KMS-11 (cell line): ENCODE data around the gene TTC38.
"Not testable (repeated sequence)": the region's sequence is repeated elsewhere in the genome, so short reads cannot be mapped to it uniquely, and the experiment has no call there.

ENCODE experiments used
- H2AFZ ChIP-seq: fragments of 200-600 bp; sonication (generic); 2 replicates; pipeline ENCODE4 v1.6.1; 2016; ENCODE audit warnings: antibody characterized with exemption, mixed run types, low read depth
- H3K27ac ChIP-seq: fragments of 200-600 bp; sonication (generic); 2 replicates; pipeline ENCODE4 v1.6.1; 2016; ENCODE audit warnings: mild to moderate bottlenecking, mixed run types
- H3K27me3 ChIP-seq: fragments of 200-600 bp; sonication (generic); 2 replicates; pipeline ENCODE4 v1.6.1; 2017; ENCODE audit warnings: mild to moderate bottlenecking, low read depth, mixed run types, moderate library complexity; ENCODE audit not compliant: insufficient read depth
- H3K36me3 ChIP-seq: fragments of 200-600 bp; sonication (generic); 2 replicates; pipeline ENCODE4 v1.6.1; 2017; ENCODE audit warnings: mild to moderate bottlenecking, mixed run types; ENCODE audit not compliant: insufficient read depth
- H3K4me1 ChIP-seq: fragments of 200-600 bp; sonication (generic); 2 replicates; pipeline ENCODE4 v1.6.1; 2016; ENCODE audit warnings: mild to moderate bottlenecking, low read depth, mixed run types; ENCODE audit not compliant: poor library complexity, severe bottlenecking
- H3K4me2 ChIP-seq: fragments of 200-600 bp; sonication (generic); 2 replicates; pipeline ENCODE4 v1.7.0; 2016; ENCODE audit warnings: mild to moderate bottlenecking, mixed run types
- H3K4me3 ChIP-seq: fragments of 200-600 bp; sonication (generic); IDR thresholded peaks from 2 replicates; pipeline ENCODE4 v1.6.1; 2017; ENCODE audit warnings: low read depth, low read length, mixed read lengths; ENCODE audit not compliant: insufficient read depth
- H3K79me2 ChIP-seq: fragments of 200-600 bp; sonication (generic); 2 replicates; pipeline ENCODE4 v1.6.1; 2016; ENCODE audit warnings: low read depth, mixed run types; ENCODE audit not compliant: insufficient read depth
- H3K9ac ChIP-seq: fragments of 200-600 bp; sonication (generic); 2 replicates; pipeline ENCODE4 v1.6.1; 2016; ENCODE audit warnings: mild to moderate bottlenecking, mixed run types
- H4K20me1 ChIP-seq: fragments of 200-600 bp; sonication (generic); 2 replicates; pipeline ENCODE4 v1.6.1; 2016; ENCODE audit warnings: mild to moderate bottlenecking, mixed run types; ENCODE audit not compliant: insufficient read depth
- CTCF ChIP-seq: fragments of 200-600 bp; sonication (generic); conservative IDR thresholded peaks from 2 replicates; pipeline ENCODE4 v1.6.1; 2017; ENCODE audit warnings: low read depth, mild to moderate bottlenecking, antibody characterized with exemption, low read length, moderate library complexity, mixed read lengths

Gene TTC38

DNA sequence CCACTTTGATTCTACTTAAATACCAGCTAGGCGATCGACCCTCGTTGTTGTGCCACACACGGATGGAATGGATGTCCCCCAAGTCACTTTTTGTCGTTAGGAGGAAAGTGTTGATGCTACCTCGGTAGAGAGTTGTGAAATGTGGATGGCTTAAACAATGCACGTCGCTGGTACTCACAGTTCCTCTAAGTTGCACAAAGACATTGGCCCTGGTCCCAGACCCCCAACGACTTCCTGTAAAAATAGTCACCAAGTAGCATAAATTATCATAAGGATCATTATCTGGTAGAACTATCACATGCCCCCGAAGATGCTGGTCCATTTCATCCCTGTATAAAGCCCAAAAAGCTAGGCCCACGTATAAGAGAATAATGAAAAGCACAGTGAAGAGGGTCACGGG lies 8.4 kb upstream of the TTC38 start:
- H3K27me3 ChIP-seq, result no peaks in the 10 kb centered on the region
- no peak for TF ChIP-seq CTCF
- H4K20me1 ChIP-seq, result no peaks in the 10 kb centered on the region
- no peaks in the 10 kb centered on the region for H3K79me2 ChIP-seq
- H3K27ac ChIP-seq, result no peak overlapping the region
- H3K4me1 ChIP-seq, result no peaks in the 10 kb centered on the region
- H3K4me3 ChIP-seq, result no peak overlapping the region
- H2AFZ ChIP-seq, result no peak overlapping the region
- no peaks in the 10 kb centered on the region for H3K36me3 ChIP-seq
- no peak overlapping the region for H3K4me2 ChIP-seq
- no peak overlapping the region for H3K9ac ChIP-seq

DNA sequence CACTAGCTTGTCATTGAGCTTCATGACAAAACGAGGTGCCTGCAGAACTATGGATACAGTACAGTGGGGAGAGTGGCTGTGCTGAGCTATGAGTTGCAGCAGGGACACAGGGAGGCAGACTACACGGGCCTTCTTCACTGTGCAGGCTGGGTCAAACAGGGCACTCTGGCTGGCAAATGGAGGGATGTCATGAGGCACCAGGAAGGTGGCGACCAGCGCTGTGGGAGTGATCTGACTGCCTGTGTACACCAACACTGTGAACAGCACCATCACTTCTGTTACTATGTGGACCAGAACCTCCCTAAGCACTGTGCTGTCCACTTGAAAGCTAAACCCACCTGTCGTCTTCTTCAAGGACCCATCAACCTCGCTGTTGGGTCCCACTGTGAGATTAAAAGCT lies 7.8 kb upstream of the TTC38 start:
- Histone ChIP-seq H3K27me3 (no peaks in the 10 kb centered on the region), H3K4me1 (no peaks in the 10 kb centered on the region), H3K4me2 (no peak overlapping the region), H2AFZ (no peak overlapping the region), H3K9ac (no peak overlapping the region), H3K79me2 (no peaks in the 10 kb centered on the region), H3K36me3 (no peaks in the 10 kb centered on the region), H3K4me3 (no peak overlapping the region), H3K27ac (no peak overlapping the region), H4K20me1 (no peaks in the 10 kb centered on the region)
- TF ChIP-seq CTCF, result no peak

DNA sequence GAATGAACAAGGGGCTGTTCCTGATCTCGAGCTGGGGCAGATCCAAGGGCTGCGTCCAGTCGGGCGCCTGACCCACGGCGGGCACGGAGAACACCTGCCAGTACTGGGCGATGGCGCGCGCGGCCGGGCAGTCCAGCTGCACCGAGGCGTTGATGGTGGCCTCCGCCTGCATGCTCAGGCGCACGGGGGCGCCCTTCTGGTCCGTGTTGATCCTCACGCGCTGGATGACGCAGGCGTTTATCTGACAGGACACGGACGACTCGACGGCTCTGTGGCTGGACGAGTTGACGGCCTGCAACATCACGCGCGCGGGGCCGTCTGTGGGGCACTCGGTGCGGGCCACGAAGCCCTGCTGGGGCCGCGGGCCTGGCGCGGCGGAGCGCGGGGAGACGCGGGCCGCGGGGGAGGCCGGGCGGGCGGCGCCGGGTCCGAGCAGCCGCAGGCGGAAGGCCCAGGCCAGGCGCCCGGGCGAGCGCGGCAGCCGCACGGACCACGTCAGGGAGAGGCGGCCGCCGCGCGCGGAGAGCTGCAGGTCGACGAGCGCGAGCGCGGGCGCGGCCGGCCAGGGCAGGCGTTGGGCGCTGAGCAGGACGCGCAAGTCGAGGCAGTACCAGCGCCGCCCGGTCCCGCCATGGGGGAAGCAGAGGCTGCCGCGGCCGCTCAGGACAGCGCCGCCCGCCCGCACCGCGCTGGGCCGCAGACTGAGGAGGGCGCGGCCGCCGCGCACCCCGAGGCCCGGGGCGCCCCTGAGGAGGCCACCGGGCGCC lies 5.2 kb upstream of the TTC38 start:
- no peak for TF ChIP-seq CTCF
- H3K4me2 ChIP-seq, result no peak overlapping the region
- no peaks in the 10 kb centered on the region for H3K4me1 ChIP-seq
- no peaks in the 10 kb centered on the region for H3K27me3 ChIP-seq
- H3K27ac ChIP-seq, result no peak overlapping the region
- no peaks in the 10 kb centered on the region for H4K20me1 ChIP-seq
- H3K36me3 ChIP-seq, result no peaks in the 10 kb centered on the region
- no peak overlapping the region for H3K4me3 ChIP-seq
- no peak overlapping the region for H3K9ac ChIP-seq
- H2AFZ ChIP-seq, result no peak overlapping the region
- no peaks in the 10 kb centered on the region for H3K79me2 ChIP-seq

GRCh38 chr22:46263216-46263590 lies 4.6 kb upstream of the TTC38 start, which contains the start of gene PKDREJ:
Gene PKDREJ, minus strand, starts transcription at chr22:46263343. Its CDS starts 21 bp downstream, at chr22:46263322.
- Histone ChIP-seq H3K4me3 (no peak within 1 kb of the TSS), H3K4me1 (no peaks in the 10 kb centered on the region), H2AFZ (no peak within 1 kb of the TSS), H3K36me3 (no peaks in the 10 kb centered on the region), H3K4me2 (no peak within 1 kb of the TSS), H3K27ac (no peak within 1 kb of the TSS), H3K9ac (no peak within 1 kb of the TSS), H3K79me2 (no peaks in the 10 kb centered on the region), H3K27me3 (no peaks in the 10 kb centered on the region), H4K20me1 (no peaks in the 10 kb centered on the region)
- no peak for TF ChIP-seq CTCF

DNA sequence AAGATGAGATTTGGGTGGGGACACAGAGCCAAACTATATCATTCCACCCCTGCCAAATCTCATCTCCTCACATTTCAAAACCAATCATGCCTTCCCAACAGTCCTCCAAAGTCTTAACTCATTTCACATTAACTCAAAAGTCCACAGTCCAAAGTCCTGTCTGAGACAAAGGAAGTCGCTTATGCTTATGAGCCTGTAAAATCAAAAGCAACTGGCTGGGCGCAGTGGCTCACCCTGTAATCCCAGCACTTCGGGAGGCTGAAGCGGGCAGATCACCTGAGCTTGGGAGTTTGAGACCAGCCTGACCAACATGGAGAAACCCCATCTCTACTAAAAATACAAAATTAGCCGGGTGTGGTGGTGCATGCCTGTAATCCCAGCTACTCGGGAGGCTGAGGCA lies 3.3 kb upstream of the TTC38 start:
- H3K4me1 ChIP-seq, H2AFZ ChIP-seq, H4K20me1 ChIP-seq, H3K4me2 ChIP-seq, H3K36me3 ChIP-seq, H3K79me2 ChIP-seq, H3K4me3 ChIP-seq, H3K27ac ChIP-seq, H3K27me3 ChIP-seq, H3K9ac ChIP-seq: not testable (repeated sequence)

DNA sequence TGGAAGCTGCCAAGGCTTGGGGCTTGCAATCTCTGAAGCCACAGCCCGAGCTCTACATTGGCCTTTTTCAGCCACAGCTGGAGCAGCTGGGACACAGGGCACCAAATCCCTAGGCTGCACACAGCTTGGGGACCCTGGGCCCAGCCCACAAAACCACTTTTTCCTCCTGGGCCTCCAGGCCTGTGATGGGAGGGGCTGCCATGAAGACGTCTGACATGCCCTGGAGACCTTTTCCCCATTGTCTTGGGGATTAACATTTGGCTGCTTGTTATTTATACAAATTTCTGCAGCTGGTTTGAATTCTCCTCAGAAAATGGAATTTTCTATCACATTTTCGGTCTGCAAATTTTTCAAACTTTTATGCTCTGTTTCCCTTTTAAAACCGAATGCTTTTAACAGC lies 2.2 kb upstream of the TTC38 start:
- H3K27me3 ChIP-seq, H3K9ac ChIP-seq, H3K4me2 ChIP-seq, H3K27ac ChIP-seq, H3K4me1 ChIP-seq, H2AFZ ChIP-seq, H3K79me2 ChIP-seq, H4K20me1 ChIP-seq, H3K4me3 ChIP-seq, H3K36me3 ChIP-seq: not testable (repeated sequence)
